Stimulated activated CD8-positive, alpha-beta memory T cell treated with anti-CD3 and anti-CD28 coated beads, Interleukin-12 subunit alpha, Interleukin-12 subunit beta, amount 100 ng/mL, for 24 hours (primary cell): ENCODE measurements around the gene SLAIN2.

ENCODE experiments used
- DNase-seq: peaks from one replicate; pipeline ENCODE4 v3.0.0-alpha.2; 2020; ENCODE audit errors: extremely low read depth

The SLAIN2 gene

GRCh38 chr4:48369771-48370170, 28.4 kb downstream of the SLAIN2 start:
- DNase-seq = no peak

GRCh38 chr4:48370260-48371134, 29.2 kb downstream of the SLAIN2 start:
- no peak for DNase-seq

GRCh38 chr4:48372272-48372671, 30.9 kb downstream of the SLAIN2 start:
- DNase-seq = no peak

GRCh38 chr4:48375651-48376304, 34.4 kb downstream of the SLAIN2 start:
- DNase-seq = no peak

GRCh38 chr4:48379587-48380180, 38.4 kb downstream of the SLAIN2 start:
- DNase-seq = no peak

GRCh38 chr4:48380583-48381167, 39.3 kb downstream of the SLAIN2 start:
- no peak for DNase-seq

GRCh38 chr4:48388525-48389154, 47.3 kb downstream of the SLAIN2 start:
- DNase-seq = no peak

GRCh38 chr4:48396043-48396442, 54.7 kb downstream of the SLAIN2 start:
- DNase-seq = no peak

GRCh38 chr4:48400416-48400815, 59.1 kb downstream of the SLAIN2 start:
- DNase-seq = no peak

- DNase-seq = no peak
Observed at GRCh38 chr4:48403358-48403757, 62.0 kb downstream of the SLAIN2 start.

GRCh38 chr4:48403779-48404178, 62.5 kb downstream of the SLAIN2 start:
- no peak for DNase-seq

- DNase-seq = no peak
Observed at GRCh38 chr4:48405924-48406323, 64.6 kb downstream of the SLAIN2 start.

GRCh38 chr4:48409203-48409602, 67.9 kb downstream of the SLAIN2 start:
- DNase-seq = no peak

GRCh38 chr4:48410812-48411211, 69.5 kb downstream of the SLAIN2 start:
- no peak for DNase-seq

GRCh38 chr4:48420144-48420543, 78.8 kb downstream of the SLAIN2 start:
- DNase-seq = no peak

- no peak for DNase-seq
Observed at GRCh38 chr4:48421101-48421500, 79.8 kb downstream of the SLAIN2 start.

- DNase-seq = no peak
Observed at GRCh38 chr4:48428926-48429325, 87.6 kb downstream of the SLAIN2 start.

- no peak for DNase-seq
Observed at GRCh38 chr4:48429709-48430474, 88.6 kb downstream of the SLAIN2 start.

GRCh38 chr4:48431401-48431800, 90.1 kb downstream of the SLAIN2 start:
- DNase-seq = no peak

- DNase-seq = no peak
Observed at GRCh38 chr4:48432017-48432416, 90.7 kb downstream of the SLAIN2 start.

GRCh38 chr4:48436318-48436717, 95.0 kb downstream of the SLAIN2 start:
- no peak for DNase-seq
